Aorta (tissue), 5 donors: ENCODE measurements around the gene SLC1A1. TPM values are rescaled to one million over a fixed set of nuclear protein-coding genes. Genes with fewer than 3 reads are reported as not detected.

Experiments
- ATAC-seq: fragments of 200-7000 bp; cut with Tn5 transposase; one replicate; pipeline ENCODE4 v1.9.1; 2022; ENCODE audit warnings: moderate library complexity; ENCODE audit not compliant: low FRiP score
- DNase-seq, 2 donors: peaks; one replicate each; pipeline ENCODE4 v3.0.0-alpha.2; 2020
- H3K27ac ChIP-seq, 2 donors: one replicate each; pipeline ENCODE4 v1.5.1; 2013; ENCODE audit warnings: low read length in 2 of 2, mild to moderate bottlenecking in 2 of 2, moderate library complexity in 2 of 2, control low read depth in 1 of 2, inconsistent platforms in 1 of 2, low read depth in 1 of 2
- H3K27me3 ChIP-seq, 2 donors: one replicate each; pipeline ENCODE4 v1.6.1; 2013; ENCODE audit warnings: control low read depth in 1 of 2, low read length in 1 of 2, mild to moderate bottlenecking in 1 of 2, moderate library complexity in 1 of 2; ENCODE audit not compliant: insufficient read depth in 2 of 2, control insufficient read depth in 1 of 2
- H3K36me3 ChIP-seq, 2 donors: one replicate each; pipeline ENCODE4 v1.6.1; 2013; ENCODE audit warnings: control low read depth in 1 of 2, low read length in 1 of 2, mild to moderate bottlenecking in 1 of 2; ENCODE audit not compliant: insufficient read depth in 2 of 2, control insufficient read depth in 1 of 2
- H3K4me1 ChIP-seq, 2 donors: one replicate each; pipeline ENCODE4 v1.6.1; 2013; ENCODE audit warnings: low read length in 2 of 2, control low read depth in 1 of 2, mild to moderate bottlenecking in 1 of 2, moderate library complexity in 1 of 2; ENCODE audit not compliant: insufficient read depth in 2 of 2, control insufficient read depth in 1 of 2
- H3K4me3 ChIP-seq, 2 donors: one replicate each; pipeline ENCODE4 v1.5.1; 2013; ENCODE audit warnings: low read length in 2 of 2, control low read depth in 1 of 2, mild to moderate bottlenecking in 1 of 2
- H3K9me3 ChIP-seq: one replicate; pipeline ENCODE4 v1.6.1; 2013; ENCODE audit warnings: mild to moderate bottlenecking, low read length; ENCODE audit not compliant: control insufficient read depth
- WGBS, 2 donors: extraction: QIAGEN DNeasy Blood & Tissue Kit; methylation state at CpG; one replicate each; pipeline ENCODE4 v1.1.7; 2013; 5-methylcytosine and 5-hydroxymethylcytosine counted together
- intact Hi-C, 2 donors: fragments of 100-400 bp; cut with DNase I; formaldehyde crosslinking; loops; one replicate each; pipeline versions ENCODE4 v1.14.2 to v1.15.0; 2022
- polyA plus RNA-seq, 2 donors: library from polyadenylated mRNA; stranded (reverse); fragments of 200-250 nt; gene quantifications; one replicate each; pipeline ENCODE4 v1.2.3, GENCODE V29; 2013
- total RNA-seq, 2 donors: library from RNA; stranded (reverse); fragmentation: NEBNext Ultra II Directional; extraction: Animal tissue kit (Norgen Biotek cat#: 25700); gene quantifications; one replicate each; pipeline ENCODE4 v1.2.1, GENCODE V29; 2021
- donor health status: healthy with polysubstance abuse.
- donor health status: Bipolar disorder and iron deficiency.
- donor health status: DM: no; HTN: no; CAD: no.
- donor health status: DM: no; HTN: no; CAD: no.
- donor health status: DM: yes; HTN: yes; CAD: no.

SLC1A1 gene
- total and polyA plus RNA-seq, 4 donors: 3.0 to 5.6 (median 3.2) TPM

GRCh38 chr9:4508907-4509589 is 18.8 kb downstream of the SLC1A1 start:
- H3K36me3 ChIP-seq: no peaks in the 10 kb centered on the region
- H3K4me3 ChIP-seq: no peak overlapping the region
- no peaks in the 10 kb centered on the region for H3K4me1 ChIP-seq
- no peak for DNase-seq
- ATAC-seq: no peak
- H3K27me3 ChIP-seq: no peaks in the 10 kb centered on the region
- WGBS, 2 donors: 92 to 93% methylated on average over 3 of the region's 3 CpGs
- H3K27ac ChIP-seq: no peak overlapping the region
- H3K9me3 ChIP-seq: peaks cover 3% of the 10 kb centered on the region
- intact Hi-C loops: no loop called here

GRCh38 chr9:4509590-4509984 is 19.3 kb downstream of the SLC1A1 start:
- H3K4me1 ChIP-seq: no peaks in the 10 kb centered on the region
- intact Hi-C loops: no loop called here
- peaks cover 3% of the 10 kb centered on the region for H3K9me3 ChIP-seq
- DNase-seq: no peak
- 93 to 95% methylated on average over 3 of the region's 3 CpGs for whole genome bisulfite sequencing, 2 donors
- ATAC-seq: no peak
- H3K36me3 ChIP-seq: no peaks in the 10 kb centered on the region
- H3K27ac ChIP-seq: no peak overlapping the region
- no peaks in the 10 kb centered on the region for H3K27me3 ChIP-seq
- no peak overlapping the region for H3K4me3 ChIP-seq

GRCh38 chr9:4510546-4511322 is 20.5 kb downstream of the SLC1A1 start:
- no peak for ATAC-seq
- 96% methylated on average over 4 of the region's 4 CpGs for WGBS, 2 donors
- Histone ChIP-seq H3K4me1 (no peaks in the 10 kb centered on the region), H3K27me3 (no peaks in the 10 kb centered on the region), H3K9me3 (peaks cover 3% of the 10 kb centered on the region), H3K27ac (no peak overlapping the region), H3K36me3 (no peaks in the 10 kb centered on the region), H3K4me3 (no peak overlapping the region)
- no peak for DNase-seq
- intact Hi-C loops: no loop called here

GRCh38 chr9:4514252-4515128 is 24.2 kb downstream of the SLC1A1 start:
- peaks cover 3% of the 10 kb centered on the region for H3K9me3 ChIP-seq
- H3K27me3 ChIP-seq: no peaks in the 10 kb centered on the region
- ATAC-seq (no peak), DNase-seq (no peak)
- intact Hi-C loops: no loop called here
- H3K4me3 ChIP-seq: no peak overlapping the region
- 66 to 72% methylated on average over 8 of the region's 8 CpGs for WGBS, 2 donors
- no peak overlapping the region for H3K27ac ChIP-seq
- H3K36me3 ChIP-seq: no peaks in the 10 kb centered on the region
- H3K4me1 ChIP-seq: no peaks in the 10 kb centered on the region

- Histone ChIP-seq H3K36me3 (no peaks in the 10 kb centered on the region), H3K27ac (no peak overlapping the region), H3K27me3 (no peaks in the 10 kb centered on the region), H3K9me3 (peaks cover 3% of the 10 kb centered on the region), H3K4me3 (no peak overlapping the region), H3K4me1 (no peaks in the 10 kb centered on the region)
- ATAC-seq (no peak), DNase-seq (no peak)
- intact Hi-C loops: no loop called here
- 0 to 7% methylated on average over 1 of the region's 1 CpG for WGBS, 2 donors
Observed at GRCh38 chr9:4515958-4516375, 25.7 kb downstream of the SLC1A1 start.

GRCh38 chr9:4517274-4517673 is 27.0 kb downstream of the SLC1A1 start:
- DNase-seq (no peak), ATAC-seq (no peak)
- intact Hi-C loops: no loop called here
- Histone ChIP-seq H3K9me3 (no peaks in the 10 kb centered on the region), H3K27me3 (no peaks in the 10 kb centered on the region), H3K4me3 (no peak overlapping the region), H3K27ac (no peak overlapping the region), H3K4me1 (no peaks in the 10 kb centered on the region), H3K36me3 (peaks cover 0 to 2% of the 10 kb centered on the region in 2 donors)
- 80 to 82% methylated on average over 6 of the region's 6 CpGs for WGBS, 2 donors

GRCh38 chr9:4519604-4520003 is 29.3 kb downstream of the SLC1A1 start:
- no peak for DNase-seq
- no peaks in the 10 kb centered on the region for H3K9me3 ChIP-seq

GRCh38 chr9:4520055-4520454 is 29.8 kb downstream of the SLC1A1 start:
- WGBS, 2 donors: 45 to 52% methylated on average over 2 of the region's 2 CpGs

More at GRCh38 chr9:4519604-4520003, 29.3 kb downstream of the SLC1A1 start:
- no peak overlapping the region for H3K4me3 ChIP-seq
- ATAC-seq: no peak
- WGBS, 2 donors: 95 to 96% methylated on average over 2 of the region's 2 CpGs
- H3K4me1 ChIP-seq: no peaks in the 10 kb centered on the region
- H3K36me3 ChIP-seq: peaks cover 0 to 2% of the 10 kb centered on the region in 2 donors
- intact Hi-C loops: no loop called here
- no peak overlapping the region for H3K27ac ChIP-seq
- H3K27me3 ChIP-seq: no peaks in the 10 kb centered on the region

More at GRCh38 chr9:4520055-4520454, 29.8 kb downstream of the SLC1A1 start:
- Histone ChIP-seq H3K4me1 (no peaks in the 10 kb centered on the region), H3K9me3 (no peaks in the 10 kb centered on the region), H3K27me3 (no peaks in the 10 kb centered on the region), H3K36me3 (peaks cover 0 to 2% of the 10 kb centered on the region in 2 donors), H3K27ac (no peak overlapping the region), H3K4me3 (no peak overlapping the region)
- no peak for DNase-seq
- ATAC-seq: no peak
- intact Hi-C loops: no loop called here
